HFFc6 (cell line): ENCODE results near the gene ERAS. TPM values are rescaled to one million over a fixed set of nuclear protein-coding genes. Genes with fewer than 3 reads are reported as not detected.
"Not testable (repeated sequence)": the region's sequence is repeated elsewhere in the genome, so short reads cannot be mapped to it uniquely, and the experiment has no call there.

Source experiments
- DNase-seq: peaks from one replicate; pipeline ENCODE4 v3.0.0-alpha.2; 2018
- H3K27ac Mint-ChIP-seq: 2 replicates; pipeline ENCODE4 v1.8.0; 2020; ENCODE audit warnings: mild to moderate bottlenecking, mixed read lengths
- H3K27me3 Mint-ChIP-seq: 2 replicates; pipeline ENCODE4 v1.8.0; 2021; ENCODE audit warnings: mild to moderate bottlenecking, moderate library complexity, mixed read lengths; ENCODE audit not compliant: insufficient read depth
- H3K36me3 Mint-ChIP-seq: 2 replicates; pipeline ENCODE4 v1.8.0; 2021; ENCODE audit warnings: low read depth, mixed read lengths
- H3K4me1 Mint-ChIP-seq: 2 replicates; pipeline ENCODE4 v1.8.0; 2020; ENCODE audit warnings: low read depth, mixed read lengths
- H3K4me3 Mint-ChIP-seq: 2 replicates; pipeline ENCODE4 v1.8.0; 2020; ENCODE audit warnings: mild to moderate bottlenecking, moderate library complexity, mixed read lengths
- H3K9me3 Mint-ChIP-seq: 2 replicates; pipeline ENCODE4 v1.8.0; 2020; ENCODE audit warnings: mild to moderate bottlenecking, mixed read lengths
- total RNA-seq, 6 experiments: library from RNA; stranded (reverse); fragmentation: NEBNext Ultra II Directional; extraction: Animal tissue kit (Norgen Biotek cat#: 25700); gene quantifications; 2 replicates in 1 of 6; 3 replicates in 5 of 6; pipeline ENCODE4 v1.2.3, GENCODE V29; 2021
- TF ChIP-seq, protein P1 (sequence below): fragments of 200-600 bp; sonication (generic); IDR thresholded peaks from 2 replicates; pipeline ENCODE4 v1.5.0; 2021; ENCODE audit warnings: antibody characterized with exemption, mild to moderate bottlenecking

ERAS gene
- total RNA-seq, 6 experiments from 2014 or later: not detected

DNA sequence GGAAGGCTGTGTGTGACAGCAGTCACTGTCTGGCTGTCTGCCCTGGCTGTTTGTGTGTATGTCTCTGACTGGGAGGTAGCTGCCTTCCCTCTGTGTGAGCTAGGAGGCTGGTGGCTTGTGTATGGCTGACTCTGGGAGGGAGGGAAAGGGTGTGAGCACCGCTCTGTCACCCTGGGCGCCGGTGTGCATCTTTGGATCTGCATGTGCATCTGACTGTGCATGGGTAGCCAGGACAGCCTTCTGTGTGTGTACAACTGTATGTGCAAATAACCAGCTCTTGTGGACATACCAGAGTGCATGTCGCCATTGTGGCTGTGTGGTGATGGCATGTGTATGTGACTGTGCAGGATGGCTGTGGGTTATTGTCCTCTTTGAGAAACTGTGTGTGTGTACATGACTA lies 7.4 kb upstream of the ERAS start:
- no peaks in the 10 kb centered on the region for H3K4me1 Mint-ChIP-seq
- no peak overlapping the region for H3K27ac Mint-ChIP-seq
- H3K9me3 Mint-ChIP-seq: no peaks in the 10 kb centered on the region
- H3K27me3 Mint-ChIP-seq: no peaks in the 10 kb centered on the region
- H3K4me3 Mint-ChIP-seq: no peak overlapping the region
- DNase-seq: no peak
- H3K36me3 Mint-ChIP-seq: peaks cover 5% of the 10 kb centered on the region; the same call in 1 of the 2 replicates
- TF ChIP-seq, protein P1, sequence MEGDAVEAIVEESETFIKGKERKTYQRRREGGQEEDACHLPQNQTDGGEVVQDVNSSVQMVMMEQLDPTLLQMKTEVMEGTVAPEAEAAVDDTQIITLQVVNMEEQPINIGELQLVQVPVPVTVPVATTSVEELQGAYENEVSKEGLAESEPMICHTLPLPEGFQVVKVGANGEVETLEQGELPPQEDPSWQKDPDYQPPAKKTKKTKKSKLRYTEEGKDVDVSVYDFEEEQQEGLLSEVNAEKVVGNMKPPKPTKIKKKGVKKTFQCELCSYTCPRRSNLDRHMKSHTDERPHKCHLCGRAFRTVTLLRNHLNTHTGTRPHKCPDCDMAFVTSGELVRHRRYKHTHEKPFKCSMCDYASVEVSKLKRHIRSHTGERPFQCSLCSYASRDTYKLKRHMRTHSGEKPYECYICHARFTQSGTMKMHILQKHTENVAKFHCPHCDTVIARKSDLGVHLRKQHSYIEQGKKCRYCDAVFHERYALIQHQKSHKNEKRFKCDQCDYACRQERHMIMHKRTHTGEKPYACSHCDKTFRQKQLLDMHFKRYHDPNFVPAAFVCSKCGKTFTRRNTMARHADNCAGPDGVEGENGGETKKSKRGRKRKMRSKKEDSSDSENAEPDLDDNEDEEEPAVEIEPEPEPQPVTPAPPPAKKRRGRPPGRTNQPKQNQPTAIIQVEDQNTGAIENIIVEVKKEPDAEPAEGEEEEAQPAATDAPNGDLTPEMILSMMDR: no peak

DNA sequence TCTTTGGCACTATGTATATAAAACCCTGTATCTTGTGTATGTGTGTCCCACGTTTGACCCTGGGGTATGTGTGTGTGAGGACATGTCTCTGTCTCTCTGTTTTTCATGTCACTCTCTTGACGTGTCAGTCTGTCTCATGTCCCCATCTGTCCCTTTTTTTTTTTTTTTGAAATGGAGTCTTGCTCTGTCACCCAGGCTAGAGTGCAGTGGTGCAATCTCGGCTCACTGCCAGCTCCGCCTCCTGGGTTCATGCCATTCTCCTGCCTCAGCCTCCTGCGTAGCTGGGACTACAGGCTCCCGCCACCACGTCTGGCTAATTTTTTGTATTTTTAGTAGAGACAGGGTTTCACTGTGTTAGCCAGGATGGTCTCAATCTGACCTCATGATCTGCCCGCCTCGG lies 6.9 kb upstream of the ERAS start:
- not testable (repeated sequence) for H3K27me3 Mint-ChIP-seq, H3K4me1 Mint-ChIP-seq, H3K9me3 Mint-ChIP-seq, H3K27ac Mint-ChIP-seq, DNase-seq, H3K4me3 Mint-ChIP-seq, H3K36me3 Mint-ChIP-seq

DNA sequence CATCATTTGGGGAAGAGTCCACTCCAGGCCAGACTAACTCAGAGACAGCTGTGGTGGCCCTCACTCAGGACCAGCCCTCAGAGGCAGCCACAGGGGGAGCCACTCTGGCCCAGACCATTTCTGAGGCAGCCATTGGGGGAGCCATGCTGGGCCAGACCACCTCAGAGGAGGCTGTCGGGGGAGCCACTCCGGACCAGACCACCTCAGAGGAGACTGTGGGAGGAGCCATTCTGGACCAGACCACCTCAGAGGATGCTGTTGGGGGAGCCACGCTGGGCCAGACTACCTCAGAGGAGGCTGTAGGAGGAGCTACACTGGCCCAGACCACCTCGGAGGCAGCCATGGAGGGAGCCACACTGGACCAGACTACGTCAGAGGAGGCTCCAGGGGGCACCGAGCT lies 3.3 kb upstream of the ERAS start:
- Mint-ChIP-seq H3K27ac (no peak overlapping the region), H3K36me3 (peaks cover 5% of the 10 kb centered on the region; the same call in 1 of the 2 replicates), H3K9me3 (no peaks in the 10 kb centered on the region), H3K27me3 (no peaks in the 10 kb centered on the region; the same call in 1 of the 2 replicates), H3K4me1 (no peaks in the 10 kb centered on the region), H3K4me3 (no peak overlapping the region)
- DNase-seq: no peak
- TF ChIP-seq, protein P1: no peak

DNA sequence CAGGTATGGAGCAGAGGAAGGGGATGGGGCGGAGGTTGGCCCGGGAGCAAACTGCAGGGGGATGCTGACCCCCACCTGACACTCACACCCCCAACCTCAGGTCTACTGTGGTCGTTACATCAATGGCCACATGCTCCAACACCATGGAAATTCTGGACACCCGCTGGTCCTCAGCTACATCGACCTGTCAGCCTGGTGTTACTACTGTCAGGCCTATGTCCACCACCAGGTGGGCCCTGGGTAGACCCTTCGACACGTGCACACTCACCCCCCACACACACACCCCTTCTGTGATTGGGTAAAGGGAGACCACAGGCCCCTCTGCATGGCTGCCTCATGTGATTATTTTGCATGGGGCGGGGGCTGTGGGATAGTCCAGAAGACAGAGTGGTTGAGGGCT lies 2.2 kb upstream of the ERAS start:
- peaks cover 5% of the 10 kb centered on the region; the same call in 1 of the 2 replicates for H3K36me3 Mint-ChIP-seq
- H3K4me1 Mint-ChIP-seq: no peaks in the 10 kb centered on the region
- H3K4me3 Mint-ChIP-seq: no peak overlapping the region
- no peaks in the 10 kb centered on the region; the same call in 1 of the 2 replicates for H3K27me3 Mint-ChIP-seq
- H3K27ac Mint-ChIP-seq: no peak overlapping the region
- TF ChIP-seq, protein P1: no peak
- no peaks in the 10 kb centered on the region for H3K9me3 Mint-ChIP-seq
- no peak for DNase-seq

DNA sequence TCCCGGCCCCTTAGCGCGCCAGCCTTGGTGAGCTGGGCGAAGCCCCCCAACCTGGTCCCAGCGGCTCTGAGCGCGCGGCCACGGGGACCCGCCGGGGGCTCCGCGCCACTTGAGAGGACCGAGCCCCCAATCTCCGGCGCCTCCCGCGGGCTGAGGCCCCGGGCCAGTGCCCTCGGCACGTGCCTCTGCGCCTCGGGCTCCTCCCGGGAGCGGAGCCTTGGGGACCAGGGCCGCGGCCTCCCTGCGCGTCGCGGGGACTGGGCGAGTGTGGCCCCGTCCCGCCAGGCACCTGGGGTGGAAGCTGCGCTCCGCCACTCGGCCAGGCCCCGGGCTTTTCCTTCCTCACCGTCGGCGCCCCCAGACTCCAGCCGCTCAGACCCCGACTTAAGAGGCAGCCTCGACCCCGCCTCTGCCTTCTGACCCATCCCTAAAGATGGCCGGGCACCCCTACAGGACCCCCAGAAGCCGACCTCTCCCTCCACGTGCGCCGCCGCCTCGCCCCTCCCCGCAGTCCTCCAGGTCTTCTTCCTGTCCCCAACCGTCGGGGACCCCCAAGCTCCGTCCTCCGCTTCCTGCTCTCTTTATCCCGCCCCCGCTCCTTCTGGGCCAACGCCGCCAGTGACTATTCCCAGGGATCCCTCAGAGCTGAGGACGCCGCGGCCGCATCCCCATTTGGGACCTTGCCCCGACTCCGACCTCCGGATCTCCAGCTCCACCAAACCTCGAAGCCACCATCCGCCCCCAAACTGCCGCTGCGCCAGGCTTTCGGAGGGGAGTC lies 752 bp downstream of the ERAS start:
- Mint-ChIP-seq H3K9me3 (no peaks in the 10 kb centered on the region), H3K27ac (no peak overlapping the region), H3K4me1 (no peaks in the 10 kb centered on the region), H3K4me3 (no peak overlapping the region), H3K27me3 (peaks cover 2% of the 10 kb centered on the region), H3K36me3 (no peaks in the 10 kb centered on the region)
- DNase-seq: no peak
- TF ChIP-seq, protein P1: no peak

DNA sequence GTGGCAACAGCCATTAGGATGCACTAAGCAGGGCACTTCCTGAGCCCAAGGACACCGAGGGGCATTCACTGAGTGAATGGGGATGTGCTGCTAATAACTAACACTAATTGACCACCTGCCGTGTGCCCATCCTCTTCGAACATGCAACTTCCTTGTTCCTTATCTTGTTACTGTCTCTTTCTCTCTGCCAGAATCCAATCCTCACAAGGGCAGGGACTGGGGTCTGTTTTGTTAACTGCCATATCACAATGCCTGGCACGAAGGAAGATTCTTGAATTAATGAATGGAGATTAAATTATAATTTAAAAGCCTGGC lies 1.3 kb downstream of the ERAS start:
- Mint-ChIP-seq H3K9me3 (no peaks in the 10 kb centered on the region), H3K4me1 (no peaks in the 10 kb centered on the region), H3K27me3 (peaks cover 5% of the 10 kb centered on the region), H3K36me3 (no peaks in the 10 kb centered on the region), H3K27ac (no peak overlapping the region), H3K4me3 (no peak overlapping the region)
- TF ChIP-seq, protein P1: no peak
- no peak for DNase-seq
